Transverse colon (tissue), 4 donors: ENCODE measurements around the gene MACROH2A1.

ENCODE experiments used
- CTCF ChIP-seq, 5 experiments: fragments of 200-600 bp in 3 of 5; fragments of 450-650 bp in 2 of 5; sonication (generic) in 3 of 5; IDR thresholded peaks; 1 replicate in 2 of 5; 2 replicates in 3 of 5; pipeline ENCODE4 v1.5.1; 2016 to 2017; ENCODE audit warnings: antibody characterized with exemption in 5 of 5, inconsistent platforms in 3 of 5, mild to moderate bottlenecking in 2 of 5, moderate library complexity in 1 of 5
- EP300 ChIP-seq: sonication (generic); formaldehyde crosslinking; IDR thresholded peaks from one replicate; pipeline ENCODE4 v1.6.1; 2017; ENCODE audit warnings: antibody characterized with exemption, low read depth
- POLR2A ChIP-seq: fragments of 450-650 bp; IDR thresholded peaks from one replicate; pipeline ENCODE4 v1.6.1; 2016; ENCODE audit warnings: antibody characterized with exemption, mild to moderate bottlenecking, moderate library complexity
- POLR2AphosphoS5 ChIP-seq, 3 donors: sonication (generic); formaldehyde crosslinking; IDR thresholded peaks; one replicate each; pipeline ENCODE4 v1.6.1; 2016; ENCODE audit warnings: antibody characterized with exemption in 3 of 3

GRCh38 chr5:135425641-135426040 is 26.6 kb upstream of the MACROH2A1 start:
- TF ChIP-seq POLR2A (no peak), CTCF (IDR thresholded peaks at IDR 0.05) (no peak), EP300 (no peak), POLR2AphosphoS5 (IDR thresholded peaks at IDR 0.05) (no peak)
